Adrenal gland (tissue), 12 donors: ENCODE results near the gene TMEM50A. TPM values are rescaled to one million over a fixed set of nuclear protein-coding genes. Genes with fewer than 3 reads are reported as not detected.
"Not testable (repeated sequence)": the region's sequence is repeated elsewhere in the genome, so short reads cannot be mapped to it uniquely, and the experiment has no call there.

ENCODE experiments used
- DNase-seq, 7 donors: peaks; one replicate each; pipeline ENCODE4 v3.0.0-alpha.2; 2019 to 2020
- H3K27ac ChIP-seq, 5 donors: fragments of 200-600 bp; sonication (generic) in 4 of 5; 1 replicate in 3 of 5; 2 replicates in 2 of 5; pipeline versions ENCODE4 v1.5.1 to v1.8.0; 2016 to 2020; ENCODE audit warnings: mild to moderate bottlenecking in 1 of 5
- H3K27me3 ChIP-seq: fragments of 200-600 bp; 2 replicates; pipeline ENCODE4 v1.8.0; 2021
- H3K36me3 ChIP-seq, 2 donors: fragments of 200-600 bp; replicated peaks in 1 of 2; 1 replicate in 1 of 2; 2 replicates in 1 of 2; pipeline versions ENCODE4 v1.5.1 to v1.8.0; 2018 to 2022
- H3K4me1 ChIP-seq, 2 donors: fragments of 200-600 bp; replicated peaks in 1 of 2; 1 replicate in 1 of 2; 2 replicates in 1 of 2; pipeline versions ENCODE4 v1.5.1 to v1.8.0; 2018 to 2021
- H3K4me3 ChIP-seq, 4 donors: fragments of 200-600 bp; sonication (generic) in 3 of 4; one replicate each; pipeline ENCODE4 v1.5.1; 2016 to 2018
- H3K9me3 ChIP-seq, 3 donors: fragments of 200-600 bp; sonication (generic) in 1 of 3; replicated peaks in 1 of 3; 1 replicate in 2 of 3; 2 replicates in 1 of 3; pipeline versions ENCODE4 v1.5.1 to v1.8.0; 2016 to 2021
- POLR2A ChIP-seq, 2 donors: fragments of 450-650 bp; IDR thresholded peaks; one replicate each; pipeline ENCODE4 v1.6.1; 2017; ENCODE audit warnings: antibody characterized with exemption in 2 of 2, mild to moderate bottlenecking in 2 of 2, moderate library complexity in 1 of 2
- WGBS, 4 donors: extraction: QIAGEN DNeasy Blood & Tissue Kit in 2 of 4; methylation state at CpG; one replicate each; pipeline versions ENCODE4 v1.1.5 to v1.1.7; 2013 to 2017; 5-methylcytosine and 5-hydroxymethylcytosine counted together
- intact Hi-C, 2 donors: fragments of 100-400 bp; cut with DNase I; formaldehyde crosslinking; loops; one replicate each; pipeline versions ENCODE4 v1.14.1 to v1.15.0; 2022 to 2023
- polyA plus RNA-seq, 3 donors: library from polyadenylated mRNA; stranded (reverse); fragments of 200-250 nt in 2 of 3; fragments of 350-450 nt in 1 of 3; fragmentation: Illumina TruSeq in 1 of 3; extraction: RNeasy Lipid Tissue Mini Kit (QIAGEN cat#74804) in 1 of 3; gene quantifications; one replicate each; pipeline ENCODE4 v1.2.3, GENCODE V29; 2013 to 2014
- total RNA-seq, 9 donors: library from RNA; depleted of rRNA in 4 of 9; stranded (reverse); fragments of >200 nt in 4 of 9; fragments of 120-200 nt in 1 of 9; fragmentation: NEBNext Ultra II Directional in 1 of 9; extraction: Animal tissue kit (Norgen Biotek cat#: 25700) in 1 of 9; gene quantifications; one replicate each; pipeline versions ENCODE4 v1.1.0 to v1.2.4, GENCODE V29; 2013 to 2023
- donor health status: healthy with polysubstance abuse.
- donor health status: Bipolar disorder and iron deficiency.
- donor health status: DM: yes; HTN: yes; CAD: no.
- donor health status: DM: no; HTN: no; CAD: no.
- donor health status: DM: no; HTN: no; CAD: no.
- donor health status: DM: yes; HTN: yes; CAD: no.

Gene TMEM50A
- total and polyA plus RNA-seq, 12 donors: 77.5 to 230 (median 154) TPM

DNA sequence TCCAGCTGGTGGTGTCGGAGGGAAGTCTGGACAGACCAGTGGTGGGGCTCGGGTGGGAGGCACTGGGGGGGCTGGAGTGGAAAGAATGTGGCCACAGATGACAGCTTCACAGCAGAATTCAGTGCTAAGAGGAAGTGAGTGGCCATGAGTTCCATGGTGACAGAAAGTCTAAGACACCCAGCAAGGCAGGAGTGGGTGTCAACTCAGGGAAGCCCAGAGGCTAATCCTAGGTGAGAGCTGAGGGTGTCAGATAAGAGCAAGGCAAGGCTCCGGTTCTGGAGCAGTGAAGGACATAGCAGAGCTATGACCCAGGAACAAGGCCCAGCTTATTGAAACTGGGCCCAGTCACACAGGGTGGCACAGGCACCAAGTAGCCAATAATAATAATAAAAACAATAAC lies 35.8 kb upstream of the TMEM50A start:
- WGBS, 4 donors: 70 to 93% (median 77%) methylated on average over 3 of the region's 3 CpGs; no CpG with 5 or more reads in 1 of the 4 donors

GRCh38 chr1:25304936-25305335 lies 33.2 kb upstream of the TMEM50A start:
- DNase-seq, H3K4me3 ChIP-seq, H3K9me3 ChIP-seq, intact Hi-C loops, H3K36me3 ChIP-seq, H3K27me3 ChIP-seq, H3K27ac ChIP-seq, H3K4me1 ChIP-seq: not testable (repeated sequence)
- WGBS, 4 donors: 76 to 84% (median 82%) methylated on average over 4 of the region's 4 CpGs

More for the DNA sequence above, 35.8 kb upstream of the TMEM50A start:
- DNase-seq, H3K27me3 ChIP-seq, H3K9me3 ChIP-seq, intact Hi-C loops, H3K4me1 ChIP-seq, H3K36me3 ChIP-seq, H3K27ac ChIP-seq, H3K4me3 ChIP-seq: not testable (repeated sequence)

DNA sequence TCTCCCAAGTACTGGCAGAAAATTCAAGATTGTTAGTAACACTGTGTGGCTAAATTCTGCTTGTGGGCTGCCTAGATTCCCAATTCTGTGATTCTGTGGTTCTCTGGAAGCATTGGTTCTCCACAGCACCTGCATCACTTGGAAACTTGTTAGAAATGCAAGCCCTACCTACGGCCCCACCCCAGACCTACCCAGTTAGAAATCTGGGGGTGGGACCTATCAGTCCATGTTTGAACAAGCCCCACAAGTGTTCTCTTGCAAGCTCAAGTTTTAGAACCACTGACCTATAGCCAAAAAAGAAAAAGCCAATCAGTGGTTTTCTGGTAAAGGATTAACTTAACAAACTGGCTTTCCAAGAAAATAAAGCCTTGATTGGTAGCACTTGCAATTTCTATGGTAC lies 30.0 kb upstream of the TMEM50A start:
- H3K36me3 ChIP-seq, H3K4me1 ChIP-seq, H3K27me3 ChIP-seq, DNase-seq, intact Hi-C loops, H3K27ac ChIP-seq, H3K4me3 ChIP-seq, H3K9me3 ChIP-seq: not testable (repeated sequence)
- no CpG with 5 or more reads among the region's 1 CpG for WGBS, 4 donors

GRCh38 chr1:25309085-25309484 lies 29.0 kb upstream of the TMEM50A start:
- WGBS, 4 donors: 72 to 92% (median 74%) methylated on average over 1 of the region's 1 CpG
- H3K36me3 ChIP-seq, intact Hi-C loops, H3K27ac ChIP-seq, H3K27me3 ChIP-seq, H3K4me1 ChIP-seq, DNase-seq, H3K4me3 ChIP-seq, H3K9me3 ChIP-seq: not testable (repeated sequence)

GRCh38 chr1:25309486-25309885 lies 28.6 kb upstream of the TMEM50A start:
- H3K27me3 ChIP-seq, H3K4me1 ChIP-seq, intact Hi-C loops, H3K36me3 ChIP-seq, H3K27ac ChIP-seq, H3K9me3 ChIP-seq, DNase-seq, H3K4me3 ChIP-seq: not testable (repeated sequence)
- 86 to 97% (median 94%) methylated on average over 1 of the region's 1 CpG for WGBS, 4 donors

DNA sequence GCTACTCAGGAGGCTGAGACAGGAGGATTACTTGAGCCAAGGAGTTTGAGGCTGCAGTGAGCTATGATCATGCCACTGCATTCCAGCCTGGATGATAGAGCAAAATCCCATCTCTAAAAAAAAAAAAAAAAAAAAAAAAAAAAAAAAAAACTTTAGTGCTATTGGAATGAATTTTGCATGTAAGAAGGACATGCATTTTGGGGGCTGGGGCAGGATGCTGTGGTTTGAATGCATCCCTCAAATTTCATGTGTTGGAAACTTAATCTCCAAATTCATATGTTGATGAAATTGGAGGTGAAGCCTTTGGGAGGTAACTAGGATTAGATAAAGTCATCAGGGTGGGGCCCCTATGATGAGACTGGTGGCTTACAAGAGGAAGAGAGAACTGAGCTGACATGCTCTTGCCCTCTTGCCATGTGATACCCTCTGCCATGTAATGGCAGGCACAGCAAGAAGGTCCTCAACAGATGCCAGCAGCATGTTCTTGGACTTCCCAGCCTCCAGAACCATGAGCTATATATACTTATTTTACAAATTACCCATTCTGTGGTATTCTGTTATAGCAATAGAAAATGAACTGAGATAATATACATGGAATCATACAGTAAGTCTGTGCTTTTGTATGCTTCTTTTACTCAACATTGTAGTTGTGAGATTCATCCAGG lies 25.2 kb upstream of the TMEM50A start:
- H3K27ac ChIP-seq, H3K9me3 ChIP-seq, H3K4me3 ChIP-seq, H3K36me3 ChIP-seq, intact Hi-C loops, H3K4me1 ChIP-seq, H3K27me3 ChIP-seq, DNase-seq: not testable (repeated sequence)

DNA sequence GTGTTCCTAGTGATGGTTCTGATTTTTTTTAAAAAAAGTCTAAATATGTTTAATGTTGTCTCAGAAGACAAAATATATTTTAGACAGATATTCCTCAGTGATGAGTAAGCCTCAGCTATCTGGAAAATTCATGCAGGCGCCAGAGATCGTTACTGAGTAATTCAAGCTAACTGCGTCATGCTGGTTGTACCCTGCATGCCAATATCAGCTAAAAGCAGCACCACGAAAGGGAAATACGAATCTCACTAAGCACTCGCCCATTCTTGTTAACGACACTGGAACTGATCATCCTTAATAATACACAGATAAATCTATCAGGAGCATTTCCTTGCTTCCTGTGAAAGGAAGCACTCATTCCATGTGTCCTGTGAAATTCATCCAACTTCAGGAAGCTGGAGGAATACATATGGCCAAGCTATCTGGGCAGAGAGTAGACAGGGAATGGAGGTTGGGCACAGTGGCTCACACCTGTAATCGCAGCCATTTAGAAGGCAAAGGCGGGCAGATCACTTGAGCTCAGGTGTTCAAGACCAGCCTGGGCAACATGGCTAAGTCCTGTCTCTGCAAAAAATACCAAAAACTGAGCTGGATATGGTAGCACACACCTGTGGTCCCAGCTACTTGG lies 17.7 kb upstream of the TMEM50A start:
- peak in 1 of 2 donors; percentile 19 for TF ChIP-seq POLR2A (IDR thresholded peaks at IDR 0.05)
- H3K4me1 ChIP-seq, intact Hi-C loops, H3K27me3 ChIP-seq, H3K9me3 ChIP-seq, H3K36me3 ChIP-seq, H3K4me3 ChIP-seq: not testable (repeated sequence)
- H3K27ac ChIP-seq: peak overlapping the region; percentile 44 to 82 (median 69)
- DNase-seq: peak; percentile 51 to 86 (median 67)
- WGBS, 4 donors: 53 to 66% (median 59%) methylated on average over 7 to 9 of the region's 9 CpGs

GRCh38 chr1:25322127-25322526 lies 16.0 kb upstream of the TMEM50A start:
- intact Hi-C loops, H3K4me1 ChIP-seq, DNase-seq, H3K36me3 ChIP-seq, H3K4me3 ChIP-seq, H3K27ac ChIP-seq, H3K27me3 ChIP-seq, H3K9me3 ChIP-seq: not testable (repeated sequence)
- WGBS, 4 donors: 89 to 92% (median 92%) methylated on average over 6 to 8 of the region's 9 CpGs

DNA sequence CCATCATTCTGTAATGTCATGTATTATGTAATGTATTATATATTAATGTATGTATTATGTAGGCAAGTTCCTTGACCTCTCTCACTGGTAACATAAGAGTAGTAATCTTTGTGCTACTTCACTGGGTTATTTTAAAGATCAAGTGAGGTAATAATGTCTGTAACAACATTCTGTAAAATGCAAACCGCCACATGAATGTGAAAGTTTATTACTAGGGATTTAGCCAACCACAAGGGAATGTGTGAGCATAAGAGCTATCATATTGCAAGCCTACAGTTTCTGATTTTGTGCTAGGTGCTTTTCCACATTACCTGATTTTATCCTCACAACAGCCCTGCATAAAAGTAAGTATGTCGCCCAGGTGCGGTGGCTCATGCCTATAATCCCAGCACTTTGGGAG lies 13.7 kb upstream of the TMEM50A start:
- H3K4me1 ChIP-seq, H3K36me3 ChIP-seq, DNase-seq, intact Hi-C loops, H3K27me3 ChIP-seq, H3K4me3 ChIP-seq, H3K27ac ChIP-seq, H3K9me3 ChIP-seq: not testable (repeated sequence)
- 100% methylated on average over 3 of the region's 3 CpGs; no CpG with 5 or more reads in 1 of the 4 donors for WGBS, 4 donors

GRCh38 chr1:25327864-25328790 lies 10.0 kb upstream of the TMEM50A start:
- WGBS, 4 donors: no CpG with 5 or more reads among the region's 17 CpGs
- H3K4me3 ChIP-seq, H3K27ac ChIP-seq, H3K36me3 ChIP-seq, intact Hi-C loops, H3K4me1 ChIP-seq, H3K27me3 ChIP-seq, H3K9me3 ChIP-seq, DNase-seq: not testable (repeated sequence)

DNA sequence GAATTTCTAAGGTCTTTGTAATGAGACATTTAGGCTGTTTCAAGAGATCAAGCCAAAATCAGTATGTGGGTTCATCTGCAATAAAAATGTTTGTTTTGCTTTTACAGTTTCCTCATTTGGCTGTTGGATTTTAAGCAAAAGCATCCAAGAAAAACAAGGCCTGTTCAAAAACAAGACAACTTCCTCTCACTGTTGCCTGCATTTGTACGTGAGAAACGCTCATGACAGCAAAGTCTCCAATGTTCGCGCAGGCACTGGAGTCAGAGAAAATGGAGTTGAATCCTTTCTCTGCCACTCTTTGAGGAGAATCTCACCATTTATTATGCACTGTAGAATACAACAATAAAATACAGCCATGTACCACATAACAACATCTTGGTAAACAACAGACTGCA lies 9.3 kb upstream of the TMEM50A start:
- H3K4me1 ChIP-seq, H3K9me3 ChIP-seq, intact Hi-C loops, H3K4me3 ChIP-seq, H3K36me3 ChIP-seq, H3K27me3 ChIP-seq, H3K27ac ChIP-seq, DNase-seq: not testable (repeated sequence)
- WGBS, 4 donors: 44 to 71% (median 56%) methylated on average over 4 of the region's 4 CpGs
